GM12878 (cell line): ENCODE data around the gene CLDN10. TPM values are rescaled to one million over a fixed set of nuclear protein-coding genes. Genes with fewer than 3 reads are reported as not detected.

Experiments
- ATAC-seq: fragments of 200-7000 bp; cut with Tn5 transposase; 3 replicates; pipeline ENCODE4 v1.9.1; 2020; ENCODE audit warnings: mild to moderate bottlenecking, moderate library complexity
- BruUV-seq: library from RNA; stranded (reverse); fragments of 400-500 nt; replicated peaks from 2 replicates; lab custom pipeline; 2021; lab: Mats Ljungman, UMichigan
- CTCF ChIA-PET: fragments of 300-600 bp; sonication (Branson Sonifier 250); formaldehyde crosslinking; extraction: SDS; loops from one replicate; lab custom pipeline; 2021; ENCODE audit warnings: inconsistent platforms; lab: Yijun Ruan, JAX
- POLR2A ChIA-PET: fragments of 350-600 bp; formaldehyde crosslinking; extraction: SDS; loops from one replicate; lab custom pipeline; 2021; ENCODE audit warnings: inconsistent platforms; lab: Charles Lee
- RAD21 ChIA-PET: fragments of 300-600 bp; sonication (Branson Sonifier 250); formaldehyde crosslinking; loops from one replicate; lab custom pipeline; 2023; ENCODE audit warnings: antibody characterized with exemption; ENCODE audit not compliant: unreplicated experiment; lab: Charles Lee
- SMC1A ChIA-PET: fragments of 300-600 bp; sonication (Branson Sonifier 250); formaldehyde crosslinking; loops from one replicate; lab custom pipeline; 2023; ENCODE audit not compliant: unreplicated experiment, uncharacterized antibody; lab: Charles Lee
- DNase-seq: peaks from one replicate; pipeline ENCODE4 v3.0.0-alpha.2; 2011; ENCODE audit warnings: low read depth, low spot score
- FAIRE-seq: peaks from 3 replicates; lab custom pipeline; 2011; peaks lifted over from hg19 to GRCh38; lab: Jason Lieb, UNC
- H2AFZ ChIP-seq: 2 replicates; pipeline ENCODE4 v1.6.0; 2011; ENCODE audit warnings: low read depth, low read length, control low read depth; ENCODE audit not compliant: control insufficient read depth
- H3K27ac ChIP-seq: 2 replicates; pipeline ENCODE4 v1.5.1; 2011; ENCODE audit warnings: control low read depth; ENCODE audit not compliant: control insufficient read depth, insufficient read depth
- H3K27me3 ChIP-seq, 2 experiments: replicated peaks in 1 of 2; 2 replicates each; pipeline versions ENCODE4 v1.6.0 to v1.6.1; 2011; ENCODE audit warnings: low read length in 1 of 2; ENCODE audit not compliant: control insufficient read depth in 2 of 2, insufficient read depth in 2 of 2
- H3K36me3 ChIP-seq, 2 experiments: 2 replicates each; pipeline ENCODE4 v1.5.1; 2011; ENCODE audit warnings: low read length in 1 of 2; ENCODE audit not compliant: control insufficient read depth in 2 of 2, insufficient read depth in 2 of 2
- H3K4me1 ChIP-seq: 2 replicates; pipeline ENCODE4 v1.6.1; 2011; ENCODE audit warnings: mild to moderate bottlenecking, low read length, moderate library complexity, mixed read lengths; ENCODE audit not compliant: control insufficient read depth, insufficient read depth
- H3K4me2 ChIP-seq: 2 replicates; pipeline ENCODE4 v1.6.0; 2011; ENCODE audit warnings: control low read depth; ENCODE audit not compliant: control insufficient read depth, insufficient read depth
- H3K4me3 ChIP-seq: fragments of 200-600 bp; sonication (generic); 2 replicates; pipeline ENCODE4 v1.5.1; 2016
- H3K79me2 ChIP-seq: 2 replicates; pipeline ENCODE4 v1.6.0; 2011; ENCODE audit warnings: low read length; ENCODE audit not compliant: control insufficient read depth, insufficient read depth
- H3K9ac ChIP-seq: 2 replicates; pipeline ENCODE4 v1.8.0; 2011; ENCODE audit warnings: low read length, control low read depth, mixed read lengths; ENCODE audit not compliant: control insufficient read depth, insufficient read depth
- H3K9me3 ChIP-seq: replicated peaks from 3 replicates; pipeline ENCODE4 v1.5.1; 2011; ENCODE audit warnings: mild to moderate bottlenecking, low read length; ENCODE audit not compliant: control insufficient read depth, insufficient read depth
- H4K20me1 ChIP-seq: 2 replicates; pipeline ENCODE4 v1.6.0; 2011; ENCODE audit not compliant: control insufficient read depth, insufficient read depth
- ATF7 ChIP-seq: fragments of 450-650 bp; IDR thresholded peaks from 2 replicates; pipeline ENCODE4 v1.6.1; 2016; ENCODE audit warnings: low read depth, mild to moderate bottlenecking
- CHD4 ChIP-seq: fragments of 200-600 bp; sonication (generic); IDR thresholded peaks from 2 replicates; pipeline ENCODE4 v1.6.1; 2016; ENCODE audit warnings: mild to moderate bottlenecking
- CREM ChIP-seq: IDR thresholded peaks from 2 replicates; pipeline ENCODE4 v1.6.1; 2014; ENCODE audit warnings: antibody characterized with exemption, low read depth
- HDAC2 ChIP-seq: fragments of 200-600 bp; sonication (generic); IDR thresholded peaks from 2 replicates; pipeline ENCODE4 v1.6.1; 2017
- IKZF1 ChIP-seq: fragments of 450-650 bp; conservative IDR thresholded peaks from 2 replicates; pipeline ENCODE4 v1.6.1; 2017; ENCODE audit warnings: antibody characterized with exemption, mild to moderate bottlenecking
- NFIC ChIP-seq: IDR thresholded peaks from 2 replicates; pipeline ENCODE4 v1.6.1; 2012; ENCODE audit warnings: low read depth, mild to moderate bottlenecking, inconsistent platforms, low read length, moderate library complexity
- NRF1 ChIP-seq: conservative IDR thresholded peaks from 2 replicates; pipeline ENCODE4 v1.6.1; 2011; ENCODE audit warnings: mild to moderate bottlenecking, low read depth, low read length, improper control_type of control experiment
- TCF3 ChIP-seq: IDR thresholded peaks from 2 replicates; pipeline ENCODE4 v1.6.1; 2012; ENCODE audit warnings: low read depth, mild to moderate bottlenecking, low read length, borderline replicate concordance; ENCODE audit not compliant: insufficient read depth
- WGBS: methylation state at CpG from one replicate; pipeline ENCODE4 v1.1.6; 2016; ENCODE audit warnings: low lambda C conversion rate; ENCODE audit not compliant: insufficient replicate concordance, insufficient coverage; ENCODE audit errors: missing lambda C conversion rate; 5-methylcytosine and 5-hydroxymethylcytosine counted together
- in situ Hi-C: fragments of 300-500 bp; cut with MboI; formaldehyde crosslinking; loops from 9 replicates; pipeline ENCODE4 v1.14.3; 2018; ENCODE audit warnings: mixed read lengths
- intact Hi-C: fragments of 100-400 bp; cut with micrococcal nuclease; formaldehyde crosslinking; loops from one replicate; pipeline ENCODE4 v1.14.2; 2022; ENCODE audit not compliant: unreplicated experiment
- polyA plus RNA-seq, 11 experiments: library from polyadenylated mRNA; depleted of rRNA in 4 of 11; unstranded in 6 of 11; stranded (reverse) in 5 of 11; fragments of >200 nt; fragmentation: Nextera tagmentation in 4 of 11; fragmentation: Illumina TruSeq in 1 of 11; extraction: Ambion mirVana in 4 of 11; extraction: Trizol in 1 of 11; gene quantifications; 1 replicate in 1 of 11; 2 replicates in 10 of 11; pipeline versions ENCODE4 v1.2.1 to v1.2.3, GENCODE V29; 2011 to 2016; ENCODE audit warnings: inconsistent platforms in 2 of 11, missing spikeins in 2 of 11, low read depth in 1 of 11
- total RNA-seq, 4 experiments: library from RNA; depleted of rRNA in 3 of 4; stranded (reverse); fragments of >200 nt in 3 of 4; fragmentation: Illumina TruSeq in 1 of 4; extraction: Trizol in 1 of 4; gene quantifications; 2 replicates each; pipeline versions ENCODE4 v1.2.1 to v1.2.3, GENCODE V29; 2013 to 2021
- TF ChIP-seq, protein P1 (sequence below): IDR thresholded peaks from 2 replicates; pipeline ENCODE4 v1.6.1; 2012; ENCODE audit warnings: low read length, inconsistent platforms
- TF ChIP-seq, protein P2 (sequence below): fragments of 450-650 bp; IDR thresholded peaks from 2 replicates; pipeline ENCODE4 v1.6.1; 2017; ENCODE audit warnings: mild to moderate bottlenecking, moderate library complexity
- TF ChIP-seq, protein P3 (sequence below): fragments of 150-350 bp; IDR thresholded peaks from 2 replicates; pipeline ENCODE4 v1.6.1; 2014; ENCODE audit warnings: mild to moderate bottlenecking, low read depth, low read length
- TF ChIP-seq, protein P4 (sequence below): fragments of 450-650 bp; IDR thresholded peaks from 2 replicates; pipeline ENCODE4 v1.6.1; 2017; ENCODE audit warnings: mild to moderate bottlenecking

Gene CLDN10
- total and polyA plus RNA-seq, 10 of the 15 experiments (the other 5 are each of a cell fraction or from before 2014, with no cell fraction given): not detected

DNA sequence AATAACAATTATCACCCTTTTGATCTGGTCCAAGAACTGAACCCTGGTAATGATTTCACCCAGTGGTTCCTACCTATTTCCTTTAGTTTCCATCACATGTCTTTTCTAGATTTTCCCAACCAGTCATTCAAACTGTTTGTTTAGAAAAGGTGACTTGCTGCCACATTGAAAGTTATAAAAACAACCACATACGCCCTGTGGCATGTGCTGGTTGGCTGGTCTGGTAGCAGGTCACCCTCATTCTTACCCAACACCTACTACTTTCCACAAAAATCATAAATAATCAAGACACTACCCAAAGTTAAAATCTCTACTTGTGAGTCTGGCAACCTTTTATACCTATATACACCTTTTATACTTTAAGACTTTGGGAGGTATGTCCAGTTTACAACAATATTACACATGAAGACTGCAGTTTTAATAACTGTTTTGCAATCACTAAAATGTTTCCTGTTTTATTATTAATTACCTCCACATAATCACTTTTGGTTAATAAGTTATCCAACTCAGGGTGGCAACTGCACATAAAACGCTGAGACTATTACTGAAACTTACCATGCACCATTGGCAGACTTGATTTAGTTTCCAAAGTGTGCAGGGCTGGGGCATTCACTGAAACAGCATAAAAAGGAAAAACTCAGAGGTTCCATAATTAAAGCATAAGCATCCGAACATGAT lies 53.1 kb downstream of the CLDN10 start:
- H3K27ac ChIP-seq: no peak overlapping the region
- FAIRE-seq (no peak), DNase-seq (no peak), ATAC-seq (no peak)
- ChIA-PET RAD21 (no interaction called here), SMC1A (no interaction called here), CTCF (no interaction called here), POLR2A (no interaction called here)
- H3K27me3 ChIP-seq: peaks cover 0 to 2% of the 10 kb centered on the region in 2 experiments; a peak in 2 of 4 replicates
- peaks cover 3% of the 10 kb centered on the region; the same call in 1 of the 2 replicates for H3K4me1 ChIP-seq
- intact Hi-C loops (no loop called here), in situ Hi-C loops (loop anchor here (25.0 kb wide), 1 partner anchor 232 kb away; no protein-coding TSS in a partner anchor)
- BruUV-seq: no TSS peak
- no peaks in the 10 kb centered on the region for H3K79me2 ChIP-seq
- H3K36me3 ChIP-seq: no peaks in the 10 kb centered on the region
- no peaks in the 10 kb centered on the region for H4K20me1 ChIP-seq
- WGBS: 32% methylated on average over 3 of the region's 3 CpGs
- no peaks in the 10 kb centered on the region for H3K9me3 ChIP-seq
- TF ChIP-seq, protein P1, sequence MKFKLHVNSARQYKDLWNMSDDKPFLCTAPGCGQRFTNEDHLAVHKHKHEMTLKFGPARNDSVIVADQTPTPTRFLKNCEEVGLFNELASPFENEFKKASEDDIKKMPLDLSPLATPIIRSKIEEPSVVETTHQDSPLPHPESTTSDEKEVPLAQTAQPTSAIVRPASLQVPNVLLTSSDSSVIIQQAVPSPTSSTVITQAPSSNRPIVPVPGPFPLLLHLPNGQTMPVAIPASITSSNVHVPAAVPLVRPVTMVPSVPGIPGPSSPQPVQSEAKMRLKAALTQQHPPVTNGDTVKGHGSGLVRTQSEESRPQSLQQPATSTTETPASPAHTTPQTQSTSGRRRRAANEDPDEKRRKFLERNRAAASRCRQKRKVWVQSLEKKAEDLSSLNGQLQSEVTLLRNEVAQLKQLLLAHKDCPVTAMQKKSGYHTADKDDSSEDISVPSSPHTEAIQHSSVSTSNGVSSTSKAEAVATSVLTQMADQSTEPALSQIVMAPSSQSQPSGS: no peak
- no peak for TF ChIP-seq NRF1
- no peak for TF ChIP-seq TCF3
- no peak for TF ChIP-seq CHD4
- TF ChIP-seq IKZF1: no peak
- TF ChIP-seq, protein P2, sequence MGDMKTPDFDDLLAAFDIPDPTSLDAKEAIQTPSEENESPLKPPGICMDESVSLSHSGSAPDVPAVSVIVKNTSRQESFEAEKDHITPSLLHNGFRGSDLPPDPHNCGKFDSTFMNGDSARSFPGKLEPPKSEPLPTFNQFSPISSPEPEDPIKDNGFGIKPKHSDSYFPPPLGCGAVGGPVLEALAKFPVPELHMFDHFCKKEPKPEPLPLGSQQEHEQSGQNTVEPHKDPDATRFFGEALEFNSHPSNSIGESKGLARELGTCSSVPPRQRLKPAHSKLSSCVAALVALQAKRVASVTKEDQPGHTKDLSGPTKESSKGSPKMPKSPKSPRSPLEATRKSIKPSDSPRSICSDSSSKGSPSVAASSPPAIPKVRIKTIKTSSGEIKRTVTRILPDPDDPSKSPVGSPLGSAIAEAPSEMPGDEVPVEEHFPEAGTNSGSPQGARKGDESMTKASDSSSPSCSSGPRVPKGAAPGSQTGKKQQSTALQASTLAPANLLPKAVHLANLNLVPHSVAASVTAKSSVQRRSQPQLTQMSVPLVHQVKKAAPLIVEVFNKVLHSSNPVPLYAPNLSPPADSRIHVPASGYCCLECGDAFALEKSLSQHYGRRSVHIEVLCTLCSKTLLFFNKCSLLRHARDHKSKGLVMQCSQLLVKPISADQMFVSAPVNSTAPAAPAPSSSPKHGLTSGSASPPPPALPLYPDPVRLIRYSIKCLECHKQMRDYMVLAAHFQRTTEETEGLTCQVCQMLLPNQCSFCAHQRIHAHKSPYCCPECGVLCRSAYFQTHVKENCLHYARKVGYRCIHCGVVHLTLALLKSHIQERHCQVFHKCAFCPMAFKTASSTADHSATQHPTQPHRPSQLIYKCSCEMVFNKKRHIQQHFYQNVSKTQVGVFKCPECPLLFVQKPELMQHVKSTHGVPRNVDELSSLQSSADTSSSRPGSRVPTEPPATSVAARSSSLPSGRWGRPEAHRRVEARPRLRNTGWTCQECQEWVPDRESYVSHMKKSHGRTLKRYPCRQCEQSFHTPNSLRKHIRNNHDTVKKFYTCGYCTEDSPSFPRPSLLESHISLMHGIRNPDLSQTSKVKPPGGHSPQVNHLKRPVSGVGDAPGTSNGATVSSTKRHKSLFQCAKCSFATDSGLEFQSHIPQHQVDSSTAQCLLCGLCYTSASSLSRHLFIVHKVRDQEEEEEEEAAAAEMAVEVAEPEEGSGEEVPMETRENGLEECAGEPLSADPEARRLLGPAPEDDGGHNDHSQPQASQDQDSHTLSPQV: no peak
- no peak for TF ChIP-seq ATF7
- TF ChIP-seq CREM: no peak
- TF ChIP-seq NFIC: no peak
- TF ChIP-seq, protein P3, sequence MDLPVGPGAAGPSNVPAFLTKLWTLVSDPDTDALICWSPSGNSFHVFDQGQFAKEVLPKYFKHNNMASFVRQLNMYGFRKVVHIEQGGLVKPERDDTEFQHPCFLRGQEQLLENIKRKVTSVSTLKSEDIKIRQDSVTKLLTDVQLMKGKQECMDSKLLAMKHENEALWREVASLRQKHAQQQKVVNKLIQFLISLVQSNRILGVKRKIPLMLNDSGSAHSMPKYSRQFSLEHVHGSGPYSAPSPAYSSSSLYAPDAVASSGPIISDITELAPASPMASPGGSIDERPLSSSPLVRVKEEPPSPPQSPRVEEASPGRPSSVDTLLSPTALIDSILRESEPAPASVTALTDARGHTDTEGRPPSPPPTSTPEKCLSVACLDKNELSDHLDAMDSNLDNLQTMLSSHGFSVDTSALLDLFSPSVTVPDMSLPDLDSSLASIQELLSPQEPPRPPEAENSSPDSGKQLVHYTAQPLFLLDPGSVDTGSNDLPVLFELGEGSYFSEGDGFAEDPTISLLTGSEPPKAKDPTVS: no peak
- no peak for TF ChIP-seq HDAC2
- TF ChIP-seq, protein P4, sequence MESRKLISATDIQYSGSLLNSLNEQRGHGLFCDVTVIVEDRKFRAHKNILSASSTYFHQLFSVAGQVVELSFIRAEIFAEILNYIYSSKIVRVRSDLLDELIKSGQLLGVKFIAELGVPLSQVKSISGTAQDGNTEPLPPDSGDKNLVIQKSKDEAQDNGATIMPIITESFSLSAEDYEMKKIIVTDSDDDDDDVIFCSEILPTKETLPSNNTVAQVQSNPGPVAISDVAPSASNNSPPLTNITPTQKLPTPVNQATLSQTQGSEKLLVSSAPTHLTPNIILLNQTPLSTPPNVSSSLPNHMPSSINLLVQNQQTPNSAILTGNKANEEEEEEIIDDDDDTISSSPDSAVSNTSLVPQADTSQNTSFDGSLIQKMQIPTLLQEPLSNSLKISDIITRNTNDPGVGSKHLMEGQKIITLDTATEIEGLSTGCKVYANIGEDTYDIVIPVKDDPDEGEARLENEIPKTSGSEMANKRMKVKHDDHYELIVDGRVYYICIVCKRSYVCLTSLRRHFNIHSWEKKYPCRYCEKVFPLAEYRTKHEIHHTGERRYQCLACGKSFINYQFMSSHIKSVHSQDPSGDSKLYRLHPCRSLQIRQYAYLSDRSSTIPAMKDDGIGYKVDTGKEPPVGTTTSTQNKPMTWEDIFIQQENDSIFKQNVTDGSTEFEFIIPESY: no peak
- no peak overlapping the region for H2AFZ ChIP-seq
- no peak overlapping the region for H3K9ac ChIP-seq
- no peak overlapping the region for H3K4me2 ChIP-seq
- H3K4me3 ChIP-seq: no peak overlapping the region
